ENCODE measurements around the gene FTSJ3. TPM values are rescaled to one million over a fixed set of nuclear protein-coding genes. Genes with fewer than 3 reads are reported as not detected.
A peak's percentile ranks its signal among the peaks of the same experiment; 100 is the strongest.

FTSJ3 gene
- total RNA-seq, 5 donors from 2014 or later (not counting 1 experiment from before 2014, with no cell fraction given), result 39.4 to 64.9 (median 53.3) TPM

DNA sequence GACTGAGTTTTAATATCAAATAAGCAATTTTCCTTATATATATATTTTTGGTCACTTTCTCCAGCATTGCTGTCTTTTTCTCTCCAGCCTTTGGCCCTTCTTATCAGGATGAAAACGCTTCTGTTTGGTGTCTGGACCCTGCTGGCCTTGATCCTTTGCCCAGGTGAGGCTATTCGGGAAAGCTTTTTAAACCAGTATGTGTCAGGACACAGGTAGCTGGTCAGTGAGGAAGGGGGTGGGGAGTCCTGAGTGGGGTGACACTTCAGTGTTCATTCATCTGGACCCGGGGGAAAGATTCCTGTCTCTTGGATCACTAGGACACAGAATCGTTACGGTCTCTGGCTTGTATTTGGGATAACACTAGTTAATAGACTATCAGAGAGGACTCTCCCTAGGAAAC is 27.2 kb upstream of the FTSJ3 start:
- no peak overlapping the region for H3K27ac ChIP-seq (ENCODE audit: low read length)
- no peaks in the 10 kb centered on the region for H3K4me1 ChIP-seq (ENCODE audit: control insufficient read depth in 1 of 2, extremely low read depth in 1 of 2, insufficient read depth in 2 of 2, low read length in 2 of 2)
- H3K4me3 Mint-ChIP-seq, result no peak overlapping the region
- 93% methylated on average over 2 of the region's 5 CpGs for WGBS (ENCODE audit: insufficient coverage)
- ATAC-seq (replicated peaks in 1 of 4), result no peak
- no peaks in the 10 kb centered on the region for H3K36me3 Mint-ChIP-seq
- no peak overlapping the region for H3K4me3 ChIP-seq (ENCODE audit: control insufficient read depth in 1 of 2, extremely low read depth in 1 of 2, low read length in 1 of 2)
- no peaks in the 10 kb centered on the region for H3K27me3 ChIP-seq (replicated peaks in 1 of 2; ENCODE audit: control insufficient read depth in 2 of 2, extremely low read depth in 1 of 2, insufficient read depth in 2 of 2, low read length in 1 of 2)
- ChIA-PET CTCF (no interaction called here), POLR2A (no interaction called here)
- no peaks in the 10 kb centered on the region for H3K36me3 ChIP-seq (ENCODE audit: control insufficient read depth in 2 of 2, extremely low read depth in 1 of 2, insufficient read depth in 1 of 2, low read length in 1 of 2)
- H3K9me3 Mint-ChIP-seq, result no peaks in the 10 kb centered on the region
- DNase-seq, result no peak
- H3K27ac Mint-ChIP-seq, result no peak overlapping the region
- peaks cover 0 to 1% (median 0%) of the 10 kb centered on the region in 3 donors for H3K4me1 Mint-ChIP-seq
- H3K27me3 Mint-ChIP-seq, result no peaks in the 10 kb centered on the region
- no peaks in the 10 kb centered on the region for H3K9me3 ChIP-seq

DNA sequence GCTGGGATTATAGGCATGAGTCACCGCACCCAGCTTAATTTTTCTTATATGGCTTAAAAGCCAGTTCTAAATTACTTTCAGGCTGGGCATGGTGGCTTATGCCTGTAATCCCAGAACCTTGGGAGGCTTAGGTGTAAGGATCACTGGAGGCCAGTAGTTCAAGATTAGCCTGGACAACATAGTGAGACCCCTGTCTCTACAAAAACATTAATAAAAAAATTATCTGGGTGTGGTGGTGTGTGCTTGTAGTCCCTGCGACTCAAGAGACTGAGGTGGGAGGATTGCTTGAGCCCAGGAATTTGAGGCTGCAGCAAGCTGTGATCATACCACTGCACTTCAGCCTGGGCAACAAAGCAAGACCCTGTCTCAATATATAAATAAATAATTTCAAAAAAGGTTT is 25.8 kb upstream of the FTSJ3 start:
- Mint-ChIP-seq H3K9me3 (no peaks in the 10 kb centered on the region), H3K4me3 (no peak overlapping the region), H3K27ac (no peak overlapping the region), H3K27me3 (no peaks in the 10 kb centered on the region), H3K36me3 (no peaks in the 10 kb centered on the region), H3K4me1 (peaks cover 8 to 9% (median 9%) of the 10 kb centered on the region in 3 donors)
- H3K27ac ChIP-seq (ENCODE audit: low read length), result no peak overlapping the region
- DNase-seq, result no peak
- ATAC-seq (replicated peaks in 1 of 4), result no peak
- H3K9me3 ChIP-seq, result no peaks in the 10 kb centered on the region
- peaks cover 0 to 14% of the 10 kb centered on the region in 2 experiments for H3K4me1 ChIP-seq (ENCODE audit: control insufficient read depth in 1 of 2, extremely low read depth in 1 of 2, insufficient read depth in 2 of 2, low read length in 2 of 2)
- ChIA-PET POLR2A (no interaction called here), CTCF (interaction anchor here in 1 of 2 donors (0.5 to 1.0 kb wide), 2 partner anchors 13 to 306 kb away, joined by 3 read pairs; no protein-coding TSS in a partner anchor)
- no CpG with 5 or more reads among the region's 2 CpGs for WGBS (ENCODE audit: insufficient coverage)
- H3K4me3 ChIP-seq (ENCODE audit: control insufficient read depth in 1 of 2, extremely low read depth in 1 of 2, low read length in 1 of 2), result no peak overlapping the region
- no peaks in the 10 kb centered on the region for H3K36me3 ChIP-seq (ENCODE audit: control insufficient read depth in 2 of 2, extremely low read depth in 1 of 2, insufficient read depth in 1 of 2, low read length in 1 of 2)
- H3K27me3 ChIP-seq (replicated peaks in 1 of 2; ENCODE audit: control insufficient read depth in 2 of 2, extremely low read depth in 1 of 2, insufficient read depth in 2 of 2, low read length in 1 of 2), result no peaks in the 10 kb centered on the region

DNA sequence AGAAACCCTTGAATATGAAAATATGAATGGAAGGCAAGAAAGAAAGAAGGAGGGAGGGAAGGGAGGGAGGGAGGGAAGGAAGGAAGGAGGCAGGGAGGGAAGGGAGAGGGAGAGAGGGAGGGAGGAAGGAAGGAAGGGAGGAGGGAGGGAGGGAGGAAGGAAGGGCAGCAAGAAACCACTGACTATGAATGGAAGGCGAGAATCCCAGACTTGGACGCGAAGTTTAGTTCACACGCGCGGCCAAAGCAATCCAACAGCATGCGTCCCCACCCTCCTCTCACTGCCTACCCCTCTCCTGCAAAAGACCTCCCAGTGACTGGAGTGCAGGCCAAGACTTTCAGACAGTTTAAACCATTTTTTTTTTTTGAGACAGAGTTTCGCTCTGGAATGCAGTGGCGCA is 22.9 kb upstream of the FTSJ3 start:
- Histone ChIP-seq H3K9me3 (no peaks in the 10 kb centered on the region), H3K4me1 (ENCODE audit: control insufficient read depth in 1 of 2, extremely low read depth in 1 of 2, insufficient read depth in 2 of 2, low read length in 2 of 2) (peaks cover 0 to 21% of the 10 kb centered on the region in 2 experiments), H3K4me3 (ENCODE audit: control insufficient read depth in 1 of 2, extremely low read depth in 1 of 2, low read length in 1 of 2) (no peak overlapping the region), H3K27ac (ENCODE audit: low read length) (no peak overlapping the region), H3K36me3 (ENCODE audit: control insufficient read depth in 2 of 2, extremely low read depth in 1 of 2, insufficient read depth in 1 of 2, low read length in 1 of 2) (no peaks in the 10 kb centered on the region), H3K27me3 (replicated peaks in 1 of 2; ENCODE audit: control insufficient read depth in 2 of 2, extremely low read depth in 1 of 2, insufficient read depth in 2 of 2, low read length in 1 of 2) (no peaks in the 10 kb centered on the region)
- DNase-seq (no peak), ATAC-seq (replicated peaks in 1 of 4) (no peak)
- H3K9me3 Mint-ChIP-seq, result no peaks in the 10 kb centered on the region
- H3K4me1 Mint-ChIP-seq, result peaks cover 15 to 16% (median 16%) of the 10 kb centered on the region in 3 donors
- POLR2A ChIA-PET, result no interaction called here
- CTCF ChIA-PET, result interaction anchor here in 1 of 2 donors (0.6 kb wide), 1 partner anchor 283 kb away, joined by 4 read pairs; no protein-coding TSS in a partner anchor
- H3K27me3 Mint-ChIP-seq, result no peaks in the 10 kb centered on the region
- peak overlapping the region in 1 of 2 donors; percentile 28 for H3K27ac Mint-ChIP-seq
- WGBS (ENCODE audit: insufficient coverage), result 98% methylated on average over 6 of the region's 9 CpGs
- H3K4me3 Mint-ChIP-seq, result no peak overlapping the region
- H3K36me3 Mint-ChIP-seq, result no peaks in the 10 kb centered on the region

DNA sequence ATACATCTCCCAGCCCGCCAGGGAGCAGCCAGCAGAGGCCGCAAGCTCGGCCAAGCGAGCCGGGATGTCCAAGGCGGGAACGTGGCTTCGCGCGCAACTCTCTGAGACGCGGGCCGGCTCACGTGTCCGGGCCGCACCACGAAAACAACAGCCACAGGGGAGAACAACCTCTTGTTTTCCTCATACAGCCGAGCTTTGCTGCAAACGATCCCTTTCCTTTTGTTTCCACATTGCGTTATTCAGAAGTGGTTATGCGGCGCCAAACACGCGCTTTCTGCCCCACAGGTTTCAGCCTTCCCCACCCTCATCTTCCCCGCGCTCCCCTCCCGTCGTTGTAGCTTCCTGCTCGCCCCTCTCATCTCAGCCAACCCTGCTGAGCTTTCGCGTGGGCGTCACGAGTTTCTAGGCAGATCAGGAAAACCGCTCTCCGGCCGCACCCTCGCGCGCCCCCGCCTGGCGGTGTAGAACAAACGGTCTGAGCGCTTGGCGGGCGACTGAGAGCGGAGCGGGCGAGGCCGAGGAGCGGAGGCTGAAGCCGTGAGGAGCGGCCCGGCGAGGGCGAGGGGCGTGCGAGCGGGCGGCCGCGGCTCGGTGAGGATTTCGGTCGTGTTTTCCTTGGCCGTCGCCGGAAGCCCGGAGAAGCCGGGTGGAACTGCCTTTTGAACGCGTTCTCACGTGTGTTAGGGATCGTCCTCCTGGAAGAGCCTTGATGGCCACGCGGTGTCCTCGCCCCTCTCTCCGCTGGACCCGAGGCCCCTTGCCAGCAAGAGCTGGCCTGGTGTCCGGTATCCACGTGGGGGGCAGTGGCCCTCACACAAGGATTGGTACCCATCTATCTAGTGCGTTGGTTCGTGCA is 21.6 kb upstream of the FTSJ3 start:
- ChIA-PET CTCF (interaction anchor here (0.6 to 2.4 kb wide), 13 partner anchors 9 to 905 kb away, joined by 3 to 12 read pairs (median 3); partner anchors contain the start of genes CCDC47 (in 1 of the 2), DDX42 (in 1 of the 2), ICAM2 (in 1 of the 2) and PSMC5 (in 1 of the 2)), POLR2A (interaction anchor here (0.5 to 0.8 kb wide), 4 partner anchors 81 to 650 kb away, joined by 3 to 5 read pairs (median 4); no protein-coding TSS in a partner anchor)
- Mint-ChIP-seq H3K4me3 (peak overlapping the region; percentile 69 to 78 (median 75)), H3K9me3 (no peaks in the 10 kb centered on the region), H3K27me3 (no peaks in the 10 kb centered on the region), H3K27ac (peak overlapping the region; percentile 86 to 94), H3K4me1 (peaks cover 17 to 22% (median 17%) of the 10 kb centered on the region in 3 donors), H3K36me3 (no peaks in the 10 kb centered on the region)
- Histone ChIP-seq H3K27me3 (replicated peaks in 1 of 2; ENCODE audit: control insufficient read depth in 2 of 2, extremely low read depth in 1 of 2, insufficient read depth in 2 of 2, low read length in 1 of 2) (no peaks in the 10 kb centered on the region), H3K4me3 (ENCODE audit: control insufficient read depth in 1 of 2, extremely low read depth in 1 of 2, low read length in 1 of 2) (peak overlapping the region; percentile 33 to 56), H3K4me1 (ENCODE audit: control insufficient read depth in 1 of 2, extremely low read depth in 1 of 2, insufficient read depth in 2 of 2, low read length in 2 of 2) (peaks cover 0 to 21% of the 10 kb centered on the region in 2 experiments), H3K27ac (ENCODE audit: low read length) (peak overlapping the region; percentile 58), H3K9me3 (no peaks in the 10 kb centered on the region), H3K36me3 (ENCODE audit: control insufficient read depth in 2 of 2, extremely low read depth in 1 of 2, insufficient read depth in 1 of 2, low read length in 1 of 2) (no peaks in the 10 kb centered on the region)
- peak; percentile 96 to 98 (median 97) for ATAC-seq (replicated peaks in 1 of 4)
- DNase-seq, result peak; percentile 84 to 97 (median 91)
- 29% methylated on average over 82 of the region's 82 CpGs for WGBS (ENCODE audit: insufficient coverage)

DNA sequence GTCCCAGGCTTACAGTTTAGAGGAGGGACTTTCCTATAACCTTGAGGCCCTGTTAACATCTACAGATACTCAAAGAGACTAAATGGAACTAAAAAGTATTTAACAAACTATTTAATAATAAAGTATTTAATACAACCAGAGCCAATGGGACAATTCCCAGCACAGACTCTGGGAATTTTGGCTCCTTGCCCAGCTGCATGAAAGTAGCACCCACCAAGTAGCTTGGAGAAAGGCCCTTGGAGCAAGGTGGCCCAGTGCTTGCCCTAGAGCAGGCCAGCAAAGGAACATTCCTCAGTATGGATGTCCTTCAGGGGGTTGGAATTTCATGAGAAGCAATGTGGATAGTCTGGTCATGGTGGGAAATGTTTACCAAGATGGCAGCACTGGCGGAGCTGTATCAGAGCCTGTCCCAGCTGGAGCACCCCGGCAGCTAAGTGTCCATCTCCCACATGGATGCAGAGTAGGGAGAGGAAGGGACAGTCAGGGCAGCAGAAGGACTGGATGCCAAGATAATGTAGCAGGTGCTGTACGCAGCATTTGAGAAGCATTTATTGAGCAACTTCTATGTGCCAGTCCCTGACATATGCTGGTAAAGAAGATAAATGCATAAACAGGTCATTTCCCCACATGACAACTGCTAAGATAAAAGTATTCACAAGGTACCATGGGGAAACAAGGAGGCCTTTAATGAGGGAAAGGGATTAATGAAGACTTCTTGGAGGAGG is 20.2 kb upstream of the FTSJ3 start:
- no peak overlapping the region for H3K4me3 ChIP-seq (ENCODE audit: control insufficient read depth in 1 of 2, extremely low read depth in 1 of 2, low read length in 1 of 2)
- no peak for DNase-seq
- H3K4me1 ChIP-seq (ENCODE audit: control insufficient read depth in 1 of 2, extremely low read depth in 1 of 2, insufficient read depth in 2 of 2, low read length in 2 of 2), result peaks cover 2 to 31% of the 10 kb centered on the region in 2 experiments
- H3K27ac Mint-ChIP-seq, result no peak overlapping the region
- no peaks in the 10 kb centered on the region for H3K27me3 ChIP-seq (replicated peaks in 1 of 2; ENCODE audit: control insufficient read depth in 2 of 2, extremely low read depth in 1 of 2, insufficient read depth in 2 of 2, low read length in 1 of 2)
- ATAC-seq (replicated peaks in 1 of 4), result no peak
- H3K9me3 ChIP-seq, result no peaks in the 10 kb centered on the region
- H3K36me3 ChIP-seq (ENCODE audit: control insufficient read depth in 2 of 2, extremely low read depth in 1 of 2, insufficient read depth in 1 of 2, low read length in 1 of 2), result no peaks in the 10 kb centered on the region
- H3K4me1 Mint-ChIP-seq, result peaks cover 22 to 28% (median 26%) of the 10 kb centered on the region in 3 donors
- H3K9me3 Mint-ChIP-seq, result no peaks in the 10 kb centered on the region
- H3K27ac ChIP-seq (ENCODE audit: low read length), result no peak overlapping the region
- POLR2A ChIA-PET, result no interaction called here
- no peaks in the 10 kb centered on the region for H3K27me3 Mint-ChIP-seq
- H3K36me3 Mint-ChIP-seq, result no peaks in the 10 kb centered on the region
- CTCF ChIA-PET, result interaction anchor here (0.5 to 2.4 kb wide), 4 partner anchors 17 to 74 kb away, joined by 3 to 12 read pairs (median 3); partner anchors contain the start of genes CCDC47 (in 1 of the 2), DDX42 (in 1 of the 2), FTSJ3 (in 1 of the 2) and PSMC5 (in 1 of the 2)
- 50% methylated on average over 2 of the region's 3 CpGs for WGBS (ENCODE audit: insufficient coverage)
- H3K4me3 Mint-ChIP-seq, result peak overlapping the region; percentile 3 to 69 (median 53)

DNA sequence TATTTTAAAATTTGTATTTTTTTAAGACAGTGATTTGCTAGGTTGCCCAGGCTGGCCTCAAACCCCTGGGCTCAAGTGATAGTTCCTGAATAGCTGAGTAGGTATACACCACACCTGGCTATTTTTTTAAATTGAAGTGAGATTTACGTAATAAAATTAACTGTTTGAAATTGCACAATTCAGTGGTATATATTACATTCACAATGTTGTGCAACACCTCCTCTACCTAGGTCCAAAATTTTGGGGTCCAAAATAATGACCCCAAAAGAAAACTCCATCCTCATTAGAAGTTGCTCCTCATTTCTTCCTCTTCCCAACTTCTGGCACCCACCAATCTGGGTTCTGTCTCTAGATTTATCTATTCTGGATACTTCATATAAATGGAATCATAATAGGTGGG is 18.0 kb upstream of the FTSJ3 start:
- H3K4me1 Mint-ChIP-seq, result peaks cover 32 to 41% (median 40%) of the 10 kb centered on the region in 3 donors
- H3K4me1 ChIP-seq (ENCODE audit: control insufficient read depth in 1 of 2, extremely low read depth in 1 of 2, insufficient read depth in 2 of 2, low read length in 2 of 2), result peaks cover 12 to 48% of the 10 kb centered on the region in 2 experiments
- no peaks in the 10 kb centered on the region for H3K9me3 ChIP-seq
- H3K9me3 Mint-ChIP-seq, result no peaks in the 10 kb centered on the region
- ChIA-PET POLR2A (no interaction called here), CTCF (no interaction called here)
- no peaks in the 10 kb centered on the region for H3K36me3 Mint-ChIP-seq
- no peak overlapping the region for H3K4me3 Mint-ChIP-seq
- WGBS (ENCODE audit: insufficient coverage), result no CpG with 5 or more reads among the region's 1 CpG
- H3K27ac ChIP-seq (ENCODE audit: low read length), result no peak overlapping the region
- H3K4me3 ChIP-seq (ENCODE audit: control insufficient read depth in 1 of 2, extremely low read depth in 1 of 2, low read length in 1 of 2), result no peak overlapping the region
- no peaks in the 10 kb centered on the region for H3K27me3 Mint-ChIP-seq
- ATAC-seq (replicated peaks in 1 of 4) (no peak), DNase-seq (no peak)
- H3K27ac Mint-ChIP-seq, result no peak overlapping the region
- no peaks in the 10 kb centered on the region for H3K27me3 ChIP-seq (replicated peaks in 1 of 2; ENCODE audit: control insufficient read depth in 2 of 2, extremely low read depth in 1 of 2, insufficient read depth in 2 of 2, low read length in 1 of 2)
- no peaks in the 10 kb centered on the region for H3K36me3 ChIP-seq (ENCODE audit: control insufficient read depth in 2 of 2, extremely low read depth in 1 of 2, insufficient read depth in 1 of 2, low read length in 1 of 2)
